Chondrocyte (in vitro differentiated cells): ENCODE results near the gene AFAP1. TPM values are rescaled to one million over a fixed set of nuclear protein-coding genes. Genes with fewer than 3 reads are reported as not detected.

Experiments used
- DNase-seq: peaks from one replicate; pipeline ENCODE4 v3.0.0; 2021; ENCODE audit warnings: mixed read lengths, low spot score
- H3K27ac Mint-ChIP-seq: one replicate; pipeline ENCODE4 v1.8.0; 2021; ENCODE audit warnings: mild to moderate bottlenecking, moderate library complexity, mixed read lengths; ENCODE audit not compliant: unreplicated experiment
- H3K27me3 Mint-ChIP-seq: 2 replicates; pipeline ENCODE4 v1.8.0; 2021; ENCODE audit warnings: low read depth, mixed read lengths
- H3K36me3 Mint-ChIP-seq: 2 replicates; pipeline ENCODE4 v1.8.0; 2021; ENCODE audit warnings: low read depth, mixed read lengths
- H3K4me1 Mint-ChIP-seq: 2 replicates; pipeline ENCODE4 v1.8.0; 2021; ENCODE audit warnings: low read depth, mild to moderate bottlenecking, mixed read lengths
- H3K4me3 Mint-ChIP-seq: one replicate; pipeline ENCODE4 v1.8.0; 2021; ENCODE audit warnings: mild to moderate bottlenecking, moderate library complexity, mixed read lengths; ENCODE audit not compliant: unreplicated experiment
- H3K9me3 Mint-ChIP-seq: 2 replicates; pipeline ENCODE4 v1.8.0; 2021; ENCODE audit warnings: low read depth, mixed read lengths
- CTCF ChIP-seq: fragments of 200-600 bp; sonication (generic); IDR thresholded peaks from 2 replicates; pipeline ENCODE4 v1.5.0; 2021; ENCODE audit warnings: antibody characterized with exemption, mild to moderate bottlenecking, moderate library complexity
- total RNA-seq: library from RNA; stranded (reverse); gene quantifications from 3 replicates; pipeline ENCODE4 v1.2.1, GENCODE V29; 2021

Gene AFAP1
- total RNA-seq, 1 donor from 2014 or later, result 118 TPM

- peaks cover 24% of the 10 kb centered on the region for H3K36me3 Mint-ChIP-seq
- H3K4me1 Mint-ChIP-seq, result peaks cover 56% of the 10 kb centered on the region
- no peak for DNase-seq
- no peak for TF ChIP-seq CTCF
- peak overlapping the region; percentile 62 for H3K27ac Mint-ChIP-seq
- no peaks in the 10 kb centered on the region for H3K9me3 Mint-ChIP-seq
- no peak overlapping the region for H3K4me3 Mint-ChIP-seq
- no peaks in the 10 kb centered on the region for H3K27me3 Mint-ChIP-seq
Measured at GRCh38 chr4:7854697-7855370, 84.8 kb downstream of the AFAP1 start.

- Mint-ChIP-seq H3K4me1 (peaks cover 54% of the 10 kb centered on the region), H3K9me3 (no peaks in the 10 kb centered on the region), H3K27ac (no peak overlapping the region), H3K27me3 (no peaks in the 10 kb centered on the region), H3K4me3 (no peak overlapping the region), H3K36me3 (peaks cover 28% of the 10 kb centered on the region)
- no peak for DNase-seq
- no peak for TF ChIP-seq CTCF
Measured at GRCh38 chr4:7854216-7854615, 85.4 kb downstream of the AFAP1 start.

- DNase-seq, result no peak
- Mint-ChIP-seq H3K9me3 (no peaks in the 10 kb centered on the region), H3K27me3 (no peaks in the 10 kb centered on the region), H3K36me3 (peaks cover 36% of the 10 kb centered on the region), H3K4me3 (no peak overlapping the region), H3K27ac (peak overlapping the region; percentile 45), H3K4me1 (peaks cover 49% of the 10 kb centered on the region)
- TF ChIP-seq CTCF, result no peak
Measured at GRCh38 chr4:7853271-7853670, 86.4 kb downstream of the AFAP1 start.

GRCh38 chr4:7852568-7853185 lies 87.0 kb downstream of the AFAP1 start:
- no peak for TF ChIP-seq CTCF
- Mint-ChIP-seq H3K4me1 (peaks cover 46% of the 10 kb centered on the region), H3K9me3 (no peaks in the 10 kb centered on the region), H3K27me3 (no peaks in the 10 kb centered on the region), H3K27ac (peak overlapping the region; percentile 58), H3K36me3 (peaks cover 38% of the 10 kb centered on the region), H3K4me3 (no peak overlapping the region)
- no peak for DNase-seq

GRCh38 chr4:7850489-7850888 lies 89.2 kb downstream of the AFAP1 start:
- Mint-ChIP-seq H3K27me3 (no peaks in the 10 kb centered on the region), H3K27ac (no peak overlapping the region), H3K9me3 (no peaks in the 10 kb centered on the region), H3K4me3 (no peak overlapping the region), H3K4me1 (peaks cover 36% of the 10 kb centered on the region), H3K36me3 (peaks cover 43% of the 10 kb centered on the region)
- TF ChIP-seq CTCF, result no peak
- no peak for DNase-seq
